VCaP (cell line): ENCODE measurements around the gene DAZAP2.

Experiments used
- H3K27ac ChIP-seq: fragments of 450-650 bp; 2 replicates; pipeline ENCODE4 v1.5.1; 2017
- CTCF ChIP-seq: fragments of 450-650 bp; conservative IDR thresholded peaks from 2 replicates; pipeline ENCODE4 v1.5.1; 2017; ENCODE audit warnings: mild to moderate bottlenecking, moderate library complexity

The DAZAP2 gene

GRCh38 chr12:51208016-51208660 is 30.5 kb upstream of the DAZAP2 start:
- no peak for TF ChIP-seq CTCF
- H3K27ac ChIP-seq = no peak overlapping the region

GRCh38 chr12:51209259-51209658 is 29.4 kb upstream of the DAZAP2 start:
- TF ChIP-seq CTCF = no peak
- no peak overlapping the region for H3K27ac ChIP-seq

GRCh38 chr12:51210690-51211395 is 27.8 kb upstream of the DAZAP2 start:
- no peak overlapping the region for H3K27ac ChIP-seq
- TF ChIP-seq CTCF = no peak

- no peak for TF ChIP-seq CTCF
- no peak overlapping the region for H3K27ac ChIP-seq
Observed at GRCh38 chr12:51214895-51215294, 23.7 kb upstream of the DAZAP2 start.

- H3K27ac ChIP-seq = peak overlapping the region; percentile 96
- TF ChIP-seq CTCF = no peak
Observed at GRCh38 chr12:51216642-51217041, 22.0 kb upstream of the DAZAP2 start.

- TF ChIP-seq CTCF = no peak; the same call in 1 of the 2 replicates
- peak overlapping the region; percentile 96 for H3K27ac ChIP-seq
Observed at GRCh38 chr12:51217133-51217967, 21.3 kb upstream of the DAZAP2 start.

- TF ChIP-seq CTCF = peak; percentile 79
- H3K27ac ChIP-seq = peak within 1 kb of the TSS; percentile 96
Observed at GRCh38 chr12:51217968-51218606, 20.5 kb upstream of the DAZAP2 start, which contains the start of gene POU6F1. TSS of gene POU6F1 (minus strand) at chr12:51218062. CDS start at chr12:51206836, 11,226 bp downstream.
